ENCODE measurements around the gene PRKAG3.

Gene PRKAG3

GRCh38 chr2:218831378-218831990, at the start of gene PRKAG3:
Gene PRKAG3 (minus strand): TSS chr2:218831803.
- DNase-seq = no peak

DNA sequence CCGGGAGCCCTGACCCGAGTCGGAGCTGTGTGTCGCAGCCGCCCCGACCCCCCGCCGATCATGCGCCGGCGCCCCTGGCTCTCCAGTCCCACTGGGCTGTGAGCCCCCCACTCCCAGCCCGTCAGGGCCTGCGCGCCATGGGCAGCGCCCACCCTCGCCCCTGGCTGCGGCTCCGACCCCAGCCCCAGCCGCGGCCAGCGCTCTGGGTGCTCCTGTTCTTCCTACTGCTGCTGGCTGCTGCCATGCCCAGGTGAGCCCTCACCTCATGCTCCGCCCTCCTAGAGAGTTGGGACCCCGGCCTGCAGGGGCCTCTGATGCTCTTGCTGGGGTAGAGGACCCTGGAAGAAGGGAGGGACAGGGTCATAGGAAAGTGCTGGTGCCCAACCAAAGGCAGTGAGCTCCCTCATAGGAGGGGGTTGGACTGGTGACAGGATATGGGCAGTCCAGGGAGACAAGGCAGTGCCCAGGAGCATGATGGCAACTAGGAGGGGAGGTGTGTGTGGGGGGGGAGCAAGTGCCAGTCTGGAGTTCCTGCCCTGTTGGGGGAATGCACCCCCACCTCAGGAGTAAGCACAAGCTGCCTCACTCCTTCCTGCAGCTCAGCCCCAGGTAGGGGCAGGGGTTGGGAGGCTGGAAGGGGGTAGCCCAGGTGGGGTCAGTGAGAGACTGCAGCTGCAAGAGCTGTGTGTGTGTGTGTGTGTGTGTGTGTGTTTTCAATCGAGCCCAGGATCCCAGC, 49.4 kb upstream of the PRKAG3 start:
- DNase-seq = no peak

DNA sequence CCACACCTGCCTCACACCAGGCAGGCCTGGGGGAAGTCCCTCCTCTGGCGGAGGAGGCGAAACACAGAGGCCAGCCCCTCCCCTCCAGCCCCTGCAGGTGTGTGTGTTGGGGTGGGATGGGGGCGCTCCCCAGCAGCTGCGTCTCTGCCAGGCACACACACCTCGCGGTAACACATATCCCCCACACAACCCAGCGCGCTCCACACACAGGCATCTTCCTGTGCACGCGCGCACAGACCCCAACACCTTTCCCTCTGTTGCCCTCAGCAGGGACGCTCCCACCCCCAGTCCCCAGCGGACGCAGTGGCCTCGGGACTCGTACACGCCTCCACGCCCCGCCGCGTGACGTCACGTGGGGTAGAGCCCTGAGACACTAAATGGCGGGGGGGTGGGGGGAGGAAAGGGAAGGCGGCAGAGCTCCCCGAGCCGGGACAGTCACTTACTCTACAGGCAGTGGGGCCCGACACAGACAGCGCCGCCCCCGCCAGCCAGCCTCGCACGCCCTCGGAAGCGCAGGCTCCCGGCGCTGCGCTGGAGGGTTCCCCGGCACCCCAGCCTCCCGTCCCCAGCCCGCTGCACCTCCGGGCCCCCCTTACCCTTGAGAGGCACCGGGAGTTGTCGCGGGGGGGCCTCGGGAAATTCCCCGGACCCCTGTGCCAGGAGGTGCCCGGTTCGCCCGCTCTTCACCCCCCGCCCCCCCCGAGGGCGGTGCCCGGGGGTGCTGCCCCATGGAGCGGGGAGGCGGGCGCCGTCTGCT, 48.7 kb upstream of the PRKAG3 start, which contains the start of gene WNT10A:
WNT10A (plus strand) TSS at position 751 of the 757 bp plus-strand sequence. CDS start 144 bp downstream, outside the sequence.
- DNase-seq = peak; percentile 32

- no peak for DNase-seq
These were observed 48.1 kb upstream of the PRKAG3 start for GRCh38 chr2:218879776-218880101.

- no peak for DNase-seq
These were observed 47.5 kb upstream of the PRKAG3 start for GRCh38 chr2:218878926-218879761.

DNA sequence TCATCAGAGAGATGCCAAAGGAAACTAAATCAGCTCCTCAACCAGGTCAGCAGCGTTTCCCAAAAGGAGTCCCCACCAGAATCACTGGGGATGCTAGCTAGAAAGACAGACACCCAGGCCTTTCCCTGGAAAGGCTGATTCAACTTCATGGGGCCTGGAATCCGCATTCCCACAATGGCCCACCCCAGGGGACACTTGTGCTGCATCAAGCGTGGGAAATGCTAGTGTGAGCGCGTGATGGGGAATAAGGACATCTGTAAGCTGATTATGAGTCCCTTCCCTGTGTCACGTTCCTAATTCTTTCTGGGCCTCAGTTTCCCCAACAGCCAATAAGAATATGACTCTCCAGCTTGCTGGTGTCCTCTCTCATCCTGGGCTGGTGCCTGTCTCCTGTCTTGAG, 46.9 kb upstream of the PRKAG3 start:
- no peak for DNase-seq

- DNase-seq = no peak
These were observed 46.3 kb upstream of the PRKAG3 start for GRCh38 chr2:218877891-218878290.

GRCh38 chr2:218877331-218877730, 45.7 kb upstream of the PRKAG3 start:
- DNase-seq = no peak

- DNase-seq = peak; percentile 44
These were observed 45.1 kb upstream of the PRKAG3 start for GRCh38 chr2:218876562-218877219.

- no peak for DNase-seq
These were observed 44.2 kb upstream of the PRKAG3 start for GRCh38 chr2:218875692-218876246.

DNA sequence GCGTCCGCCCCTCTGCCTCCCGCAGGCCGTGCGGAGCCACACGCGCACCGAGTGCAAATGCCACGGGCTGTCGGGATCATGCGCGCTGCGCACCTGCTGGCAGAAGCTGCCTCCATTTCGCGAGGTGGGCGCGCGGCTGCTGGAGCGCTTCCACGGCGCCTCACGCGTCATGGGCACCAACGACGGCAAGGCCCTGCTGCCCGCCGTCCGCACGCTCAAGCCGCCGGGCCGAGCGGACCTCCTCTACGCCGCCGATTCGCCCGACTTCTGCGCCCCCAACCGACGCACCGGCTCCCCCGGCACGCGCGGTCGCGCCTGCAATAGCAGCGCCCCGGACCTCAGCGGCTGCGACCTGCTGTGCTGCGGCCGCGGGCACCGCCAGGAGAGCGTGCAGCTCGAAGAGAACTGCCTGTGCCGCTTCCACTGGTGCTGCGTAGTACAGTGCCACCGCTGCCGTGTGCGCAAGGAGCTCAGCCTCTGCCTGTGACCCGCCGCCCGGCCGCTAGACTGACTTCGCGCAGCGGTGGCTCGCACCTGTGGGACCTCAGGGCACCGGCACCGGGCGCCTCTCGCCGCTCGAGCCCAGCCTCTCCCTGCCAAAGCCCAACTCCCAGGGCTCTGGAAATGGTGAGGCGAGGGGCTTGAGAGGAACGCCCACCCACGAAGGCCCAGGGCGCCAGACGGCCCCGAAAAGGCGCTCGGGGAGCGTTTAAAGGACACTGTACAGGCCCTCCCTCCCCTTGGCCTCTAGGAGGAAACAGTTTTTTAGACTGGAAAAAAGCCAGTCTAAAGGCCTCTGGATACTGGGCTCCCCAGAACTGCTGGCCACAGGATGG, 42.0 kb upstream of the PRKAG3 start:
- no peak for DNase-seq

DNA sequence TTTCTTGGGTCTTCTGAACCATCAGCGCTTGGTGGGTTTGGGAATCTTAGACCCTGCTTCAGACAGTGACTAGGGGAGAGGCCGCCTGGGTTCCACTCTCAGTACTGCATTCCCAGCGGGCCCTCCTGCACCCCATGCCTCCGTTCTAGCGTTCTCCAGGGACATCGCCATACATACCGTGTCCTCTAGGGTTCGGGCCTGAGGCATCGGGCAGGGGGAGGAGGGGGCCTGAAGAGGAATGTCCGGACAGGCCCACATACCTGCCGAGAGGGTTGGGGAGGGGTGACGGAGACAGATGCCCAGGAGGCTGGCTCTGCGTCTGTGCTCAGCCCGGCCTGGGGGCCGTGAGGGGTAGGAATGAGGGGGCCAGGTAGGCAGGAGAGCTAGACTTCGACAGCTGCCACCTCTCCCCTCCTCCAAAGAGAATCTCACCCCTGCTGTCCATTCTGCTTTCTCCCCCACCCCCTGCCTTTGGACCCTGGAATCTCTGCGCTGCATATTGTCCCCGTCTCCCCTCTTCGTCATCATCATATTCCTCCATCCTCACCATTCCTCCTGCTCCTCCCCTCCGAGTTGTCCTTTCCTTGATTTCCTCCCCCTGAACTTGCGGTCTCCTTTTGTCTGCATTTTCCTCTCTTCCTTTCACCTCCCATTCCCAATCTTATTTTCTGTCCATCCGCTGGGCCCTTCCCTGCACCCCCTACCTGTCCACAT, 41.2 kb upstream of the PRKAG3 start:
- no peak for DNase-seq

DNA sequence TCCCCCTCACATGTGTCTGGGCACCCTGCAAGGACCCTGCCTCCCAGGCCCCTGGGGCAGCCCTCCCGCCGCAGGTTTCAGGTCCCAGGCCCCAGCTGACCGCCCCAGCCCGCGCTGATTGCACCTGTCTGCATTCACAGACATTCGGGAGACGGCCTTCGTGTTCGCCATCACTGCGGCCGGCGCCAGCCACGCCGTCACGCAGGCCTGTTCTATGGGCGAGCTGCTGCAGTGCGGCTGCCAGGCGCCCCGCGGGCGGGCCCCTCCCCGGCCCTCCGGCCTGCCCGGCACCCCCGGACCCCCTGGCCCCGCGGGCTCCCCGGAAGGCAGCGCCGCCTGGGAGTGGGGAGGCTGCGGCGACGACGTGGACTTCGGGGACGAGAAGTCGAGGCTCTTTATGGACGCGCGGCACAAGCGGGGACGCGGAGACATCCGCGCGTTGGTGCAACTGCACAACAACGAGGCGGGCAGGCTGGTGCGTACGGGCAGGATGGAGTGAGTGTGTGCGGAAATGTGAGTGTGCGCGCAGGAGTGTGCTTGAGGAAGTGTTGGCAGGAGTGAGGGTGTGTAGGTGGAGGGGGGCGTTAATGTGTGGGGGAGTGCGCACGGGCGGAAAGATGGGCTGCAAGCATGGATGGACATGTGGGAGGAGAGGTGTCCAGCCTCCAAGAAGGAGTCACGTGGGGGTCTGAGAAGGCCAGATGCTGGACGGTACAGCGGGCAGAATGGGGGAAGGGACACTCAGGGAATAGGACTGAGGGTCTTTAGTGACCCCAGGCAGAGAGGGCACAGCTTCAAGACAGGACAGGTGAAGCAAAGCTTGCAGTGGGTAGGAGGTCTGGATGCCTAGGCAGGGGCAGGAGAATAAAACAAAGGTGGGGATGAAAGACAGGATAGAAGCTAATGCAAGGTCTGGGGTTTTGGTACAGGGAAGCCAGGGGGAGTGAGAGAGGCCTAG, 40.0 kb upstream of the PRKAG3 start:
- DNase-seq = no peak

- no peak for DNase-seq
These were observed 39.4 kb upstream of the PRKAG3 start for GRCh38 chr2:218870984-218871344.

DNA sequence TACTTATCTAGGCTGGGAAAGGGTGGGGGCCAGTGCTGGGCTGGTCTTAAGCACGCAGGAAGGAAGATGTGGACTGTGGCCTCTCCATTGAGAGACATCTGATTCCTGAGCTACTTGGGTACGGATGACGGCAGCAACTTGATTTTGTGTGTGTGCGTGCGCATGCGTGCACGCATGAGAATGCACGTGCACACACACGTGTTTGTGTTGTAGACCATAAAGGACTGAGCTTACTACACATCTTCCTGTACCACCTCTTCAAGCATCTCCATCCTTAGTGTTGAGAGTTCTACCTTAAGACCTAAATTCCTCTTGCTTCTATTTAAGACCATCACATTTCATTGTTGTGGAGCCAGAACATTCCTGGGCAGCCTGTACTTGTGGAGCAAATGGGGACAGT, 37.5 kb upstream of the PRKAG3 start:
- no peak for DNase-seq

GRCh38 chr2:218867900-218868299, 36.3 kb upstream of the PRKAG3 start:
- DNase-seq = no peak

- DNase-seq = no peak
These were observed 34.4 kb upstream of the PRKAG3 start for GRCh38 chr2:218865999-218866398.

GRCh38 chr2:218865396-218865795, 33.8 kb upstream of the PRKAG3 start:
- DNase-seq = no peak

DNA sequence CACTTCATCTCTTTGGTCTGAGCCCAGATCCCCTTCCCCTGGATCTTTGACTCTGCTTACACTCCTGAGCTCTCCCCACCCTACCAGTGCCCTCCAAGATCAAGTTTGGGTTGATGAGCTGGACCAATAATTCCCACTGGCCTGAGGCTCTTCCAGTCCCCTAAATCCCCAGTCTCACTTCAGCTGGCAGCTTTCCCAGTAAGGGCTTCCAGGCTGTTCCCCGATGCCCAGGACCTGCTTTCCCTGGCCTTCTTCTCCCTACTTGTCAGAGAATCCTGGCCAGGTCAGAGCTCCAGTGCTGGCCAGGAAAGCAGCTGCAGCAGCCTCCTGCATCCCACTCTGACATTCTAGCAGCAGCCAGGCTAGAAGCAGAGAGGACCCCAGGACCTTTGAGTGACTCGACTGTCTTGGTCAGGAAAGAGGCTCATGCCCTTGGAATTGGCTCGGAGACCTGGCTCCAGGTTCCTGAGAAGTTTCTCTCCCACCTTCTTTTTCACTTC, 31.5 kb upstream of the PRKAG3 start:
- DNase-seq = no peak
